ENCODE results near the gene SERPINB10.

SERPINB10 gene

GRCh38 chr18:63906056-63906455 lies 1.7 kb upstream of the SERPINB10 start:
- no peaks in the 10 kb centered on the region for H3K27me3 ChIP-seq (replicated peaks; ENCODE audit: insufficient read depth, low read length)
- no peak overlapping the region for H2AFZ ChIP-seq (ENCODE audit: low read length)
- no peaks in the 10 kb centered on the region for H4K20me1 ChIP-seq (ENCODE audit: insufficient read depth, low read length)
- H3K4me3 ChIP-seq (ENCODE audit: low read length): no peak overlapping the region
- no peaks in the 10 kb centered on the region for H3K79me2 ChIP-seq (ENCODE audit: low read length)
- H3K9me2 ChIP-seq (replicated peaks; ENCODE audit: insufficient read depth, low read length): no peaks in the 10 kb centered on the region
- TF ChIP-seq, protein P1, sequence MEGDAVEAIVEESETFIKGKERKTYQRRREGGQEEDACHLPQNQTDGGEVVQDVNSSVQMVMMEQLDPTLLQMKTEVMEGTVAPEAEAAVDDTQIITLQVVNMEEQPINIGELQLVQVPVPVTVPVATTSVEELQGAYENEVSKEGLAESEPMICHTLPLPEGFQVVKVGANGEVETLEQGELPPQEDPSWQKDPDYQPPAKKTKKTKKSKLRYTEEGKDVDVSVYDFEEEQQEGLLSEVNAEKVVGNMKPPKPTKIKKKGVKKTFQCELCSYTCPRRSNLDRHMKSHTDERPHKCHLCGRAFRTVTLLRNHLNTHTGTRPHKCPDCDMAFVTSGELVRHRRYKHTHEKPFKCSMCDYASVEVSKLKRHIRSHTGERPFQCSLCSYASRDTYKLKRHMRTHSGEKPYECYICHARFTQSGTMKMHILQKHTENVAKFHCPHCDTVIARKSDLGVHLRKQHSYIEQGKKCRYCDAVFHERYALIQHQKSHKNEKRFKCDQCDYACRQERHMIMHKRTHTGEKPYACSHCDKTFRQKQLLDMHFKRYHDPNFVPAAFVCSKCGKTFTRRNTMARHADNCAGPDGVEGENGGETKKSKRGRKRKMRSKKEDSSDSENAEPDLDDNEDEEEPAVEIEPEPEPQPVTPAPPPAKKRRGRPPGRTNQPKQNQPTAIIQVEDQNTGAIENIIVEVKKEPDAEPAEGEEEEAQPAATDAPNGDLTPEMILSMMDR (IDR thresholded peaks at IDR 0.05; ENCODE audit: low read length): no peak
- TF ChIP-seq EZH2 (optimal IDR thresholded peaks at IDR 0.05; ENCODE audit: low read depth, low read length) (no peak), EZH2phosphoT487 (IDR thresholded peaks at IDR 0.05; ENCODE audit: low read length) (no peak)
- no peak overlapping the region for H3K9ac ChIP-seq (ENCODE audit: low read length)
- no peaks in the 10 kb centered on the region for H3K9me3 ChIP-seq (replicated peaks; ENCODE audit: insufficient read depth, low read length)
- H3K36me3 ChIP-seq (replicated peaks; ENCODE audit: insufficient read depth, low read length): no peaks in the 10 kb centered on the region
- H3K4me2 ChIP-seq (ENCODE audit: low read depth, low read length): no peak overlapping the region
- peaks cover 27% of the 10 kb centered on the region for H3K4me1 ChIP-seq (ENCODE audit: low read length)
- DNase-seq: no peak
- no peak overlapping the region for H3K27ac ChIP-seq (ENCODE audit: low read length)
- 0 out of 2 replicates have a peak, but pooled peaks cover 3% of the 10 kb centered on the region for H3F3A ChIP-seq (ENCODE audit: insufficient read depth, low read length)

DNA sequence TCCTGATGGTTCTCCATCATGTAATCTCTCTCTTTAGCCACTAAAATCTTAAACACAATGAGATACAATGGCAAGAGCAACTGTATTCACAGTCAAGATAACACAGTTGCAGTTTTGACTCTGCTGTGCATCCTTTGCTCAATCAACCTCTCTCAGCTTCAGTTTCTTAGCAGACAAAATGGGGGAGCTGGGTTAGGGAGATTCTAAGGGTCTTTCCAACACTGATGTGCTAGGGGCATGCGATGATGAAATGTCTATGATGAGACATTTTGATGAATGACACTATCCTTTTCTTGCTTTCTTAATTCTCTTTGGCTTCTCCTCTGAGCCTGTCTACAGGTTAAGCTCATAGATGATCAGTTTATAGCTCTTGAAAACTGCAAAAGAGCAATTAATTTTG lies 1.1 kb downstream of the SERPINB10 start:
- Histone ChIP-seq H3K79me2 (ENCODE audit: low read length) (no peaks in the 10 kb centered on the region), H3F3A (ENCODE audit: insufficient read depth, low read length) (0 out of 2 replicates have a peak, but pooled peaks cover 3% of the 10 kb centered on the region), H3K4me2 (ENCODE audit: low read depth, low read length) (no peak overlapping the region), H3K4me3 (ENCODE audit: low read length) (no peak overlapping the region), H3K27ac (ENCODE audit: low read length) (no peak overlapping the region), H2AFZ (ENCODE audit: low read length) (no peak overlapping the region), H3K4me1 (ENCODE audit: low read length) (peaks cover 27% of the 10 kb centered on the region), H3K27me3 (replicated peaks; ENCODE audit: insufficient read depth, low read length) (no peaks in the 10 kb centered on the region), H3K9ac (ENCODE audit: low read length) (no peak overlapping the region), H3K36me3 (replicated peaks; ENCODE audit: insufficient read depth, low read length) (no peaks in the 10 kb centered on the region), H4K20me1 (ENCODE audit: insufficient read depth, low read length) (no peaks in the 10 kb centered on the region), H3K9me2 (replicated peaks; ENCODE audit: insufficient read depth, low read length) (no peaks in the 10 kb centered on the region), H3K9me3 (replicated peaks; ENCODE audit: insufficient read depth, low read length) (no peaks in the 10 kb centered on the region)
- DNase-seq: no peak
- TF ChIP-seq, protein P1 (IDR thresholded peaks at IDR 0.05; ENCODE audit: low read length): no peak
- no peak for TF ChIP-seq EZH2phosphoT487 (IDR thresholded peaks at IDR 0.05; ENCODE audit: low read length)
- TF ChIP-seq EZH2 (optimal IDR thresholded peaks at IDR 0.05; ENCODE audit: low read depth, low read length): no peak

DNA sequence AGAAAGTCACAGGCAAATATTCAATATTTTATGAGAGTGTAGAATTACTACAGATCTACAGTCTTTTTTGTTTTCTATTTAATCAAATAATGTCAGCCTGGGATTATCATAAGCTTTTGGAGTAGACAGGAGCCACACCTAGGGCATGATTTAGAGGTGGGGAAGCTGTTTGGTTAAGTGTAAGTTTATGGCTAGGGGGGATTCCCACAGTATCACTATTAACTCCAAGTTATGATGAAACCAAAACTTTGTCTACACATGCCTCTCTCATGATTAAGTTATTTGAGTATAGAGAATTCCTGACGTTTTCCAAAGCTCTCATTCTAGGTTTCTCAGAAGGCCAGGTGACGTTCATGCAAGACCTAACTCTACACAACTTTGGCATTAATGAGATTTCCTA lies 2.1 kb downstream of the SERPINB10 start:
- Histone ChIP-seq H2AFZ (ENCODE audit: low read length) (no peak overlapping the region), H3K4me2 (ENCODE audit: low read depth, low read length) (no peak overlapping the region), H3F3A (ENCODE audit: insufficient read depth, low read length) (0 out of 2 replicates have a peak, but pooled peaks cover 3% of the 10 kb centered on the region)

More for the DNA sequence above, 2.1 kb downstream of the SERPINB10 start:
- H3K9me3 ChIP-seq (replicated peaks; ENCODE audit: insufficient read depth, low read length): no peaks in the 10 kb centered on the region
- no peak overlapping the region for H3K4me3 ChIP-seq (ENCODE audit: low read length)
- no peaks in the 10 kb centered on the region for H3K36me3 ChIP-seq (replicated peaks; ENCODE audit: insufficient read depth, low read length)
- H3K9me2 ChIP-seq (replicated peaks; ENCODE audit: insufficient read depth, low read length): no peaks in the 10 kb centered on the region
- TF ChIP-seq, protein P1 (IDR thresholded peaks at IDR 0.05; ENCODE audit: low read length): no peak
- TF ChIP-seq EZH2 (optimal IDR thresholded peaks at IDR 0.05; ENCODE audit: low read depth, low read length) (no peak), EZH2phosphoT487 (IDR thresholded peaks at IDR 0.05; ENCODE audit: low read length) (no peak)
- H3K9ac ChIP-seq (ENCODE audit: low read length): no peak overlapping the region
- no peaks in the 10 kb centered on the region for H4K20me1 ChIP-seq (ENCODE audit: insufficient read depth, low read length)
- H3K27ac ChIP-seq (ENCODE audit: low read length): no peak overlapping the region
- DNase-seq: peak; percentile 15
- H3K27me3 ChIP-seq (replicated peaks; ENCODE audit: insufficient read depth, low read length): no peaks in the 10 kb centered on the region
- no peaks in the 10 kb centered on the region for H3K79me2 ChIP-seq (ENCODE audit: low read length)
- H3K4me1 ChIP-seq (ENCODE audit: low read length): peaks cover 27% of the 10 kb centered on the region
